OCI-LY7 (cell line): ENCODE data around the gene CD302. TPM values are rescaled to one million over a fixed set of nuclear protein-coding genes. Genes with fewer than 3 reads are reported as not detected.

ENCODE experiments used
- BruUV-seq: library from RNA; stranded (reverse); fragments of 400-500 nt; replicated peaks from 2 replicates; lab custom pipeline; 2021; lab: Mats Ljungman, UMichigan
- CTCF ChIA-PET: fragments of 300-600 bp; sonication (Branson Sonifier 250); formaldehyde crosslinking; loops from one replicate; lab custom pipeline; 2022; ENCODE audit warnings: antibody characterized with exemption; ENCODE audit not compliant: unreplicated experiment; lab: Charles Lee
- POLR2A ChIA-PET: fragments of 300-600 bp; sonication (Branson Sonifier 250); formaldehyde crosslinking; loops from one replicate; lab custom pipeline; 2022; ENCODE audit warnings: antibody characterized with exemption; lab: Charles Lee
- DNase-seq: peaks from one replicate; pipeline ENCODE4 v3.0.0-alpha.2; 2015; ENCODE audit warnings: low spot score
- H2AFZ ChIP-seq: fragments of 200-600 bp; sonication (generic), shearing (Covaris generic); 2 replicates; pipeline ENCODE4 v1.6.1; 2014; ENCODE audit warnings: mild to moderate bottlenecking, antibody characterized with exemption, low read length, moderate library complexity
- H3K27ac ChIP-seq: fragments of 200-600 bp; sonication (generic); 2 replicates; pipeline ENCODE4 v1.5.1; 2014; ENCODE audit warnings: mixed run types, low read depth, mild to moderate bottlenecking, moderate library complexity, low read length, inconsistent platforms; ENCODE audit not compliant: poor library complexity, severe bottlenecking
- H3K36me3 ChIP-seq: fragments of 200-600 bp; sonication (generic); 2 replicates; pipeline ENCODE4 v1.6.1; 2014; ENCODE audit warnings: mild to moderate bottlenecking, antibody characterized with exemption, low read length, moderate library complexity, mixed read lengths; ENCODE audit not compliant: insufficient read depth
- H3K4me1 ChIP-seq: fragments of 200-600 bp; sonication (generic); 2 replicates; pipeline ENCODE4 v1.5.1; 2014; ENCODE audit warnings: mild to moderate bottlenecking, low read length; ENCODE audit not compliant: insufficient read depth, poor library complexity, severe bottlenecking
- H3K4me2 ChIP-seq: fragments of 200-600 bp; sonication (generic); 2 replicates; pipeline ENCODE4 v1.6.1; 2014; ENCODE audit warnings: mild to moderate bottlenecking, low read length
- H3K4me3 ChIP-seq: fragments of 200-600 bp; sonication (generic); 2 replicates; pipeline ENCODE4 v1.5.1; 2014; ENCODE audit warnings: mild to moderate bottlenecking, low read depth, low read length; ENCODE audit not compliant: poor library complexity, severe bottlenecking
- H3K79me2 ChIP-seq: fragments of 200-600 bp; sonication (generic); 2 replicates; pipeline ENCODE4 v1.6.1; 2016; ENCODE audit warnings: low read depth, mild to moderate bottlenecking, low read length, moderate library complexity, mixed read lengths; ENCODE audit not compliant: insufficient read depth
- H3K9me2 ChIP-seq: fragments of 200-600 bp; sonication (generic); 2 replicates; pipeline ENCODE4 v1.6.1; 2016; ENCODE audit warnings: mild to moderate bottlenecking, low read length, mixed read lengths; ENCODE audit not compliant: insufficient read depth
- H3K9me3 ChIP-seq: fragments of 200-600 bp; sonication (generic); 2 replicates; pipeline ENCODE4 v1.6.1; 2014; ENCODE audit warnings: mild to moderate bottlenecking, mixed run types, low read length, mixed read lengths
- H4K20me1 ChIP-seq: fragments of 200-600 bp; sonication (generic); 2 replicates; pipeline ENCODE4 v1.6.1; 2014; ENCODE audit warnings: mild to moderate bottlenecking, antibody characterized with exemption, low read length, moderate library complexity, mixed read lengths; ENCODE audit not compliant: insufficient read depth
- EZH2phosphoT487 ChIP-seq: fragments of 200-600 bp; sonication (generic); IDR thresholded peaks from 2 replicates; pipeline ENCODE4 v1.6.1; 2018; ENCODE audit warnings: low read depth, borderline replicate concordance, mild to moderate bottlenecking, mixed run types, antibody characterized with exemption, low read length, moderate library complexity, mixed read lengths
- intact Hi-C: fragments of 100-400 bp; cut with micrococcal nuclease; formaldehyde crosslinking; loops from one replicate; pipeline ENCODE4 v1.10.0; 2022; ENCODE audit not compliant: unreplicated experiment
- total RNA-seq, 2 experiments: library from RNA; depleted of rRNA in 1 of 2; stranded (reverse); fragments of >200 nt in 1 of 2; shearing (Covaris generic) in 1 of 2; gene quantifications; 2 replicates each; pipeline ENCODE4 v1.2.3, GENCODE V29; 2014 to 2022
- TF ChIP-seq, protein P1 (sequence below): fragments of 200-600 bp; sonication (generic); conservative IDR thresholded peaks from 2 replicates; pipeline ENCODE4 v1.5.1; 2014; ENCODE audit warnings: mild to moderate bottlenecking, antibody characterized with exemption, low read length, moderate library complexity, mixed read lengths

The CD302 gene
- total RNA-seq, 2 experiments from 2014 or later, result not detected

DNA sequence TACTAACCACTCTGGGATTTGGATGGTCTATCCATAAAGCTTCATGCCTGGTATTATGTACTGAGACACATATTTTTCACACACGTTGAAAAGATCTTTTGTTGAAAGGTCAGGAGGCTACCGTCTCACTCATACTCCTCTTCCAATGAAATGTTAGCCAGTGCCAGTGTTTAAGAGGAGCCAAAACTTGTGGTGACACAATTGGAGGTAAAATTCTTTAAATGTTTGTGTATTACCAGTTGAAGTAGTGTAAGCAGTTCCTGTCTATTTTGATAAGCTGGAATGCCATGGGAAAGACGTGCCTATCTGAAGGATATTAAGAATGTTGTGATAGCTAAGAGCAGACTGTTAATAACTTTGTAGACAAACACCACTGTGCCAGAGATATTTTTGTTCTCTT, 53.6 kb downstream of the CD302 start:
- CTCF ChIA-PET, result no interaction called here
- no TSS peak for BruUV-seq
- H3K36me3 ChIP-seq, result peaks cover 97% of the 10 kb centered on the region

DNA sequence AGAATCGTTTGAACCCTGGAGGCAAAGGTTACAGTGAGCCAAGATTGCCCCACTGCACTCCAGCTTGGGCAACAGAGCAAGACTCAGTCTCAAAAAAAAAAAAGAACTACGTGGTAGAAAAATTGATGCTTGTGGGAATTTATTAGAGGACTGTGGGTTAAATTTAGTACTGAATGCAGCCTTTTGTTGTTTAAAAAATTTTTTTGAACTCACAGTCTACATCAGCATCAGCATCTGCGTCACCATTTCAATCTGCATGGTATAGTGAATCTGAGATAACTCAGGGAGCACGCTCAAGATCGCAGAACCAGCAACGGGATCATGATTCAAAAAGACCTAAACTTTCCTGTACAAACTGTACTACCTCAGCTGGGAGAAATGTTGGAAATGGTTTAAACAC, 55.2 kb downstream of the CD302 start:
- CTCF ChIA-PET, result no interaction called here
- intact Hi-C loops, result no loop called here
- TF ChIP-seq, protein P1, sequence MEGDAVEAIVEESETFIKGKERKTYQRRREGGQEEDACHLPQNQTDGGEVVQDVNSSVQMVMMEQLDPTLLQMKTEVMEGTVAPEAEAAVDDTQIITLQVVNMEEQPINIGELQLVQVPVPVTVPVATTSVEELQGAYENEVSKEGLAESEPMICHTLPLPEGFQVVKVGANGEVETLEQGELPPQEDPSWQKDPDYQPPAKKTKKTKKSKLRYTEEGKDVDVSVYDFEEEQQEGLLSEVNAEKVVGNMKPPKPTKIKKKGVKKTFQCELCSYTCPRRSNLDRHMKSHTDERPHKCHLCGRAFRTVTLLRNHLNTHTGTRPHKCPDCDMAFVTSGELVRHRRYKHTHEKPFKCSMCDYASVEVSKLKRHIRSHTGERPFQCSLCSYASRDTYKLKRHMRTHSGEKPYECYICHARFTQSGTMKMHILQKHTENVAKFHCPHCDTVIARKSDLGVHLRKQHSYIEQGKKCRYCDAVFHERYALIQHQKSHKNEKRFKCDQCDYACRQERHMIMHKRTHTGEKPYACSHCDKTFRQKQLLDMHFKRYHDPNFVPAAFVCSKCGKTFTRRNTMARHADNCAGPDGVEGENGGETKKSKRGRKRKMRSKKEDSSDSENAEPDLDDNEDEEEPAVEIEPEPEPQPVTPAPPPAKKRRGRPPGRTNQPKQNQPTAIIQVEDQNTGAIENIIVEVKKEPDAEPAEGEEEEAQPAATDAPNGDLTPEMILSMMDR, result no peak
- no peak for TF ChIP-seq EZH2phosphoT487
- Histone ChIP-seq H2AFZ (no peak overlapping the region), H3K27ac (no peak overlapping the region), H3K79me2 (peaks cover 54% of the 10 kb centered on the region), H3K4me2 (no peak overlapping the region), H3K36me3 (peaks cover 97% of the 10 kb centered on the region), H3K4me1 (no peaks in the 10 kb centered on the region), H3K4me3 (no peak overlapping the region), H3K9me3 (no peaks in the 10 kb centered on the region), H3K9me2 (no peaks in the 10 kb centered on the region), H4K20me1 (peaks cover 11% of the 10 kb centered on the region; the same call in 1 of the 2 replicates)
- no peak for DNase-seq
- POLR2A ChIA-PET, result interaction anchor here (1.3 to 1.4 kb wide), 2 partner anchors 8 to 15 kb away, joined by 3 to 6 read pairs; no protein-coding TSS in a partner anchor
- BruUV-seq, result no TSS peak

More for the DNA sequence above, 53.6 kb downstream of the CD302 start:
- Histone ChIP-seq H2AFZ (no peak overlapping the region), H4K20me1 (peaks cover 6% of the 10 kb centered on the region; the same call in 1 of the 2 replicates), H3K4me1 (no peaks in the 10 kb centered on the region), H3K4me3 (no peak overlapping the region), H3K79me2 (peaks cover 52% of the 10 kb centered on the region), H3K9me3 (no peaks in the 10 kb centered on the region), H3K9me2 (no peaks in the 10 kb centered on the region), H3K4me2 (no peak overlapping the region), H3K27ac (no peak overlapping the region)
- TF ChIP-seq EZH2phosphoT487, result no peak
- TF ChIP-seq, protein P1, result no peak
- intact Hi-C loops, result no loop called here
- DNase-seq, result no peak
- POLR2A ChIA-PET, result interaction anchor here (0.5 to 1.4 kb wide), 4 partner anchors 10 to 528 kb away, joined by 3 to 6 read pairs (median 4); no protein-coding TSS in a partner anchor
